ENCODE data around the gene IGFL2. TPM values are rescaled to one million over a fixed set of nuclear protein-coding genes. Genes with fewer than 3 reads are reported as not detected.

The IGFL2 gene
- total RNA-seq, 1 donor from 2014 or later: not detected

DNA sequence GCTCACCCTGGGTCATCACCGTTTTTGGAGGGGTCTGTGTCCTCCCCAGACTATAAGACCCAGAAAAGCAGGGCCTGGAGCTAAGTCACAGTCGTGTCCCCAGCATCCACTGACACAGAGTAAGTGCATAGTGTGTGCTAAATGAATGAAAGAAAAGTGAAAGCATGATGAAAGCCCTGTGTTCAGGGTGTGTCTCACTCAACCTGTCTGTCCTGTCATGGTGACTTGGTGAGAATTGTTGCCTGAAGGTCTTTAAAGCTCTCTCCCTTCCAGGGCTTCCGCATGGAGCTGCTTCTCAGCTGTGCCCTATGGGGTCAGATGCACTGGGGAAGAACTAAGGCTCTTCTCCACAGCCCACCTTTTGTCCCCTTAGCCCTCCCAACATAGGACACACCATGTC, 61.0 kb downstream of the IGFL2 start:
- Mint-ChIP-seq H3K27ac (no peak overlapping the region), H3K9me3 (ENCODE audit: low read depth) (no peaks in the 10 kb centered on the region), H3K27me3 (peaks cover 8% of the 10 kb centered on the region), H3K36me3 (ENCODE audit: insufficient read depth) (no peaks in the 10 kb centered on the region), H3K4me3 (ENCODE audit: low read depth) (no peak overlapping the region), H3K4me1 (ENCODE audit: low read depth) (peaks cover 7% of the 10 kb centered on the region)
- DNase-seq (ENCODE audit: low spot score, unreplicated experiment): no peak
- TF ChIP-seq, protein P1, sequence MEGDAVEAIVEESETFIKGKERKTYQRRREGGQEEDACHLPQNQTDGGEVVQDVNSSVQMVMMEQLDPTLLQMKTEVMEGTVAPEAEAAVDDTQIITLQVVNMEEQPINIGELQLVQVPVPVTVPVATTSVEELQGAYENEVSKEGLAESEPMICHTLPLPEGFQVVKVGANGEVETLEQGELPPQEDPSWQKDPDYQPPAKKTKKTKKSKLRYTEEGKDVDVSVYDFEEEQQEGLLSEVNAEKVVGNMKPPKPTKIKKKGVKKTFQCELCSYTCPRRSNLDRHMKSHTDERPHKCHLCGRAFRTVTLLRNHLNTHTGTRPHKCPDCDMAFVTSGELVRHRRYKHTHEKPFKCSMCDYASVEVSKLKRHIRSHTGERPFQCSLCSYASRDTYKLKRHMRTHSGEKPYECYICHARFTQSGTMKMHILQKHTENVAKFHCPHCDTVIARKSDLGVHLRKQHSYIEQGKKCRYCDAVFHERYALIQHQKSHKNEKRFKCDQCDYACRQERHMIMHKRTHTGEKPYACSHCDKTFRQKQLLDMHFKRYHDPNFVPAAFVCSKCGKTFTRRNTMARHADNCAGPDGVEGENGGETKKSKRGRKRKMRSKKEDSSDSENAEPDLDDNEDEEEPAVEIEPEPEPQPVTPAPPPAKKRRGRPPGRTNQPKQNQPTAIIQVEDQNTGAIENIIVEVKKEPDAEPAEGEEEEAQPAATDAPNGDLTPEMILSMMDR (IDR thresholded peaks at IDR 0.05; ENCODE audit: unreplicated experiment): no peak

DNA sequence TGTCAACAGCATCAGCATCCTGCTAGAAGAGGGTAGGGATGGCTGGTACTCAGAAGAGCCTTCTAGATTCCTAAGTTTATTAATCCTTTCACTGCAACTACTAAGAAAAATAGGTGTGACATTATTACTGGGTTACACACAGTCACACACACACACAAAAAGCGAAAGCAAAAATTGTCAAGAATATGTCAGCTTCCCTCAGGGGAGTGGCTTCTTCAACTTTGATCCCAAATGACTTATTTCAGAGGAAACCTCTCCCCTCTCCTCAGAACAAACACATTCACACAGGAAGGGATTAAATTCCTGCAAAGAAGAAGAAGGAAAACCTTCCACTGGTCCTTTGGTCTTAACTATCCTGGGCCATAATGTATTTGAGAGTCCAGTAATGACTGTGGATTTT, 61.4 kb downstream of the IGFL2 start:
- Mint-ChIP-seq H3K27ac (no peak overlapping the region), H3K9me3 (ENCODE audit: low read depth) (no peaks in the 10 kb centered on the region), H3K27me3 (peaks cover 8% of the 10 kb centered on the region), H3K36me3 (ENCODE audit: insufficient read depth) (no peaks in the 10 kb centered on the region), H3K4me3 (ENCODE audit: low read depth) (no peak overlapping the region), H3K4me1 (ENCODE audit: low read depth) (peaks cover 7% of the 10 kb centered on the region)
- no peak for DNase-seq (ENCODE audit: low spot score, unreplicated experiment)
- TF ChIP-seq, protein P1 (IDR thresholded peaks at IDR 0.05; ENCODE audit: unreplicated experiment): no peak

DNA sequence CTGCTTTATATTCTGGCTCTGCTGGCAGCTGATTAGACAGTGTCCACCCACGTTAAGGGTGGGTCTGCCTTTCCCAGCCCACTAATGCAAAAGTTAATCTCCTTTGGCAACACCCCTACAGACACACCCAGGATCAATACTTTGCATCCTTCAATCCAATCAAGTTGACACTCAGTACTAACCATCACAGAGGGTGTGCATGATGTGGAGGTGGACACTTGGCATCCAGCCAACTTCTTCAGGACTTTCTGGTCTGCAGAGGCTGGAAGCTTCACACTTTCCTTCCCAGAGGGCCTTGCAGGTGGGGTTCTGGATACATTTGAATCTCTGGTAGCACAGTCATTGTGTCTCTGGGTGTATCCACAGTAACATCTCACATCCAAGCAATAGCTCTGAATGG, 62.6 kb downstream of the IGFL2 start:
- no peak overlapping the region for H3K27ac Mint-ChIP-seq
- H3K9me3 Mint-ChIP-seq (ENCODE audit: low read depth): no peaks in the 10 kb centered on the region
- H3K36me3 Mint-ChIP-seq (ENCODE audit: insufficient read depth): no peaks in the 10 kb centered on the region
- TF ChIP-seq, protein P1 (IDR thresholded peaks at IDR 0.05; ENCODE audit: unreplicated experiment): no peak
- no peak for DNase-seq (ENCODE audit: low spot score, unreplicated experiment)
- H3K4me3 Mint-ChIP-seq (ENCODE audit: low read depth): no peak overlapping the region
- H3K27me3 Mint-ChIP-seq: peaks cover 8% of the 10 kb centered on the region
- H3K4me1 Mint-ChIP-seq (ENCODE audit: low read depth): peaks cover 7% of the 10 kb centered on the region

Other genes starting within 250 kb of the IGFL2 start
- 11.1 and 11.8 TPM in 2 replicates for gene MYPOP, start 245.6 kb upstream of the IGFL2 start, total RNA-seq
- gene NANOS2, start 233.5 kb upstream of the IGFL2 start, total RNA-seq: not detected in 2 replicates
- gene NOVA2, start 174.4 kb upstream of the IGFL2 start, total RNA-seq: 0.44 and 0.53 TPM in 2 replicates
- 22.2 and 23.2 TPM in 2 replicates for gene CCDC61, start 152.8 kb upstream of the IGFL2 start, total RNA-seq
- gene PGLYRP1, start 125.2 kb upstream of the IGFL2 start, total RNA-seq: not detected in 2 replicates
- 0.84 and 1.2 TPM in 2 replicates for gene IGFL4, start 107.2 kb upstream of the IGFL2 start, total RNA-seq
- gene IGFL3, start 23.6 kb upstream of the IGFL2 start, total RNA-seq: not detected in 2 replicates
- not detected in 2 replicates for gene IGFL1, start 81.5 kb downstream of the IGFL2 start, total RNA-seq
- 31.1 and 37.6 TPM in 2 replicates for gene HIF3A, start 148.8 kb downstream of the IGFL2 start, total RNA-seq
- 97.8 and 102 TPM in 2 replicates for gene PPP5C, start 198.8 kb downstream of the IGFL2 start, total RNA-seq